Dermis blood vessel endothelial cell (primary cell): ENCODE data around the gene CNOT1. TPM values are rescaled to one million over a fixed set of nuclear protein-coding genes. Genes with fewer than 3 reads are reported as not detected.
"Not testable (repeated sequence)": the region's sequence is repeated elsewhere in the genome, so short reads cannot be mapped to it uniquely, and the experiment has no call there.

Experiments used
- DNase-seq: peaks from one replicate; pipeline ENCODE4 v3.0.0; 2010
- total RNA-seq: library from RNA; depleted of rRNA; stranded (reverse); fragments of >200 nt; gene quantifications from 2 replicates; pipeline ENCODE4 v1.2.3, GENCODE V29; 2014

The CNOT1 gene
- total RNA-seq, 1 donor from 2014 or later: 93.6 TPM

DNA sequence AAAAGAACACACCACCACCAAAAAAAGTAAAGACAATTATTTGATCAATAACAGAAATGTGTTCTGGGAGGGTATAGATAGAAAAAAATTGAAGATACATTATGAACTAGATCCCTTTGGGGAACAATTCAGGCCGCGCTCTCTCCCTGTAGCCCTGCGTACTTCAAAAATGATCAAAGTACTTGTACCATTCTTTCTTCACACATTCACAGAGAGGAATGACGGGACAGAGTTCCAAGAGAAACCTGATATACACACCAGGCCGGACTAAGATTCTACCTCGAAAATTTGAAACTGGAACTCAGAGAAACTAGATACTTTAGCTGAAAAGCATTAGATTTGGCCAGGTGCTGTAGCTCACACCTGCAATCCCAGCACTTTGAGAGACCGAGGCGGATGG is 50.0 kb downstream of the CNOT1 start:
- no peak for DNase-seq

DNA sequence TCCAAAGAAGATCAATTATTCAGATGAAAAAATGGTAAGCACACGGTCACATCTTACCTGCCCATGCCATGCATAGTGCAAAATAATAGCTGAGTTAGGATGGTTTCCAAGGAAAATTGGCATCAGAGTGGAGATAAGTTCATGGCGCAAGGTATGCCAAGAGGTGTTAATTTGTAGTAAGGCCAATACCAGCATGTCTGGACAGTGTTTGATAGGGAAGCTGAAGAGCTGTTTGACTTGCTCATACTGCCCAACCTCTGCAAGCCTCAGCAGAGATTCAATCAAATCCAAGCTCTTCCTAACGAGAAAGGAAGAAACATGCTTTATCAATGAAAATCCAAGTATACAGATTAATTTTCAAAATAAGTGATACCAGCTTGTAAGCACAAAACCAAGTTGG is 51.0 kb downstream of the CNOT1 start:
- no peak for DNase-seq

DNA sequence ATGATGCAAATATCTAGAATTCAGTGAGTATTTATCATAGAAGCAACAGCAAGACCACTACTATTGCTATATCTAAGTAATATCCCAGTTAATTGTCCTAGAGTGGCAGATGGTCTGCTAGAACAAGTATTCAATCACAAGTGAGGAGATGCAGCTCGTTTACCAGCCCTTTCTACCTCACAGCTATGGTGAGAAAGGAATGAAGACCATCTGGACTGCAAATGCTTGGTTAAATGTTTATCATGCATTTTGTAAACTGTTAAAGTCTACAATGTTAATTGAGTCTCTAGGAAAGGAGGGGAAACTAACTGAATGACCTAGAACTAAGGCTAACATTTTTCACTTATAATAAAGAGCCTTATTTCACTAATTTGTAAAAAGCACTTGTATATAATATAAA is 52.5 kb downstream of the CNOT1 start:
- no peak for DNase-seq

DNA sequence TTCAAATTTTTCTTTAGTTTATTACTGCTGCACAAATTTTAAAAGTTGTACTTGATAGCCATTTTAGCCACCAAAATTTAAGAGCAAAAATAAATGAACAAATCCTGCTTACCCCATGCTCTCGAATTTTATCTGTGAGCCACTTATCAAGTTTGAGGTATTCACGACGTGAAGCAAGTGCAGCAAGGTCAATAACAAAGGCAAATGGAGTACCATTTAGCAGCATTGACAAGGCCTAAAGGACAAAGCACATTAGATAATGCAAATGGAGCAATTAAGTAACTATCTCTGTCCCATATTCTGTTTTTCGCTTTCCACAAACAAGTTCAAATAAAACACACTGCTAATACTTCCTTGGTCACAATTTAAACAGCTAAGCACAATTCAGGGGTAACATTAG is 54.7 kb downstream of the CNOT1 start:
- no peak for DNase-seq

DNA sequence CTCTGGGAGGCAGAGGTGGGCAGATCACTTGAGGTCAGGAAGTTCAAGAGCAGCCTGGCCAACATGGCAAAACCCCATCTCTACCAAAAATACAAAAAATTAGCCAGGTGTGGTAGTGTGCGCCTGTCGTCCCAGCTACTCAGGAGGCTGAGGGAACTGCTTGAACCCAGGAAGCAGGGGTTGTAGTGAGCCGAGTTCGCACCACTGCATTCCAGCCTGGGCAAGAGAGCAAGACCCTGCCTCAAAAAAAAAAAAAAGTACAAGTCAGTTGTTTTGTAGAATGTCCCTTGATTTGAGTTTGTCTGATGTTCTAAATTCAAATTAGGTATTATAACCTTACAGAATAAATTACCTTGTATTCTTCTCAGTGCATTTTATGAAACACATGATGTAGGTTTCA is 63.9 kb downstream of the CNOT1 start:
- DNase-seq: not testable (repeated sequence)

DNA sequence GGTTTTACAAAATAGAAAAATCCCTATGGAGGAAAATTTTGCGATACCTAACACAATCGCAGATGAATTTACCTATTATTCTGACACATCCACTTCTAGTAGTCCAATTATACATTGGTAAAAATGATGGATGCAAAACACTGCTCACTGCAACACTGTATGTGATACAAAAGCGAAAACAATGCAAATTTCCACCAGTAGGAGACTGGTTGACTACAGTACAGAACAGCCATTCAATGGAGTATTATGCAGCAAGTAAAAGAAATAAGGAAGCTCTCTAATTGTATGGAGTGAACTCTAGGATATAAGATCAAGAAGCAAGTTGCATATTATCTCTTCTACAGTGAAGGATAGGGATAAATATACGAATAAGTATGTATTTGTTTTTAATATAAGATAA is 65.9 kb downstream of the CNOT1 start:
- DNase-seq: no peak

DNA sequence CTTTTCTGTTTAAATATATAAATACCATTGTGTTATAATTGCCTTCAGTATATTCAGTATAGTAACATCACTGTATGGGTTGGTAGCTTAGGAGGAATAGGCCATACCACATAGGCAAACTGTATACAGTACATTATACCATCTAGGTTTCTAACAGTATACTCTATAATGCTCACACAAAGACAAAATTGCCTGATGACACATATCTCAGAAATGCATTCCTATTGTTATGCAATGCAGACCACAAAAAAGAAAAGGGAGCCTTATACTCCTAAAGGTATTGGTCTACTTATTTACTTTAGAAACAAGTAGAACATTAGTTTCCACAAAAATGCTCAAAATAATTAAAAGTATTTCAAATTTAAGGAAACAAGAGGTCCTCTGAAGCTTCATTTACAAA is 66.4 kb downstream of the CNOT1 start:
- DNase-seq: peak; percentile 47

DNA sequence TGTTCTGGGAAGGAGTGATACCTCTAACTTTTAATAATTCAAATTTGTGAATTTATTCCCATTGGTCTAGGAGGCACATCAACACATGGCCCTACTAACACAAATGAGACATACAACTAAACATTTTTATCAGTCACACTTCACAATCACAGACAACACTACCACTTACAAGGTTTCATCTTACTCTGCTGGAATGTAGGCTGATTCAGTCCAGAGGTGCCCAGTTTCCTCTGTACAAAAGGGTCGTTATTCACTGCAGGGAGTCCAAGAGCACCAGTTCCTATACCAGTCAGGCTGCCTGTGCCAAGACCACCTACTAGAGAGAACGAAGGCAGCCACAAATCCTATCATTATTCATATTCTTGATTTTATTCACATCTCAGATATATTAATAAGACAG is 72.9 kb downstream of the CNOT1 start:
- DNase-seq: no peak

DNA sequence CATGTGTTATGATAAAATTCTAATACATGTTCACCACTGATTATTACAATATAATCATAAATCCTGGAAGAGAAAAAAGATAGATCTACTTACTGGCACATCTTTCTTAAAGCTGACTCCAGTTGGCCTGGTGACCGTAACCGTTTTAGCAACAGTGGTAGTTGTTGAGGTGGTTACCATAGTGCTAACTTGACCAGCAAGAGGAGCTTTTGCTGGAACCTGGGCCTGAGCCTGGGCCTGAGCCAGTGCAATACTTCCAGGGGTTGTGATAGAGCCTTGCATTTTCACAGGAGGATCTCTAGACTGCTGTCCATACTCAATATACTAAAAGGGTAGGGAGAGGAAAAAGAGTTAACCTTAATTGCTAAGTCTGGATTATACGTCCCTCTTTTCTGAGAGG is 78.1 kb downstream of the CNOT1 start:
- no peak for DNase-seq

DNA sequence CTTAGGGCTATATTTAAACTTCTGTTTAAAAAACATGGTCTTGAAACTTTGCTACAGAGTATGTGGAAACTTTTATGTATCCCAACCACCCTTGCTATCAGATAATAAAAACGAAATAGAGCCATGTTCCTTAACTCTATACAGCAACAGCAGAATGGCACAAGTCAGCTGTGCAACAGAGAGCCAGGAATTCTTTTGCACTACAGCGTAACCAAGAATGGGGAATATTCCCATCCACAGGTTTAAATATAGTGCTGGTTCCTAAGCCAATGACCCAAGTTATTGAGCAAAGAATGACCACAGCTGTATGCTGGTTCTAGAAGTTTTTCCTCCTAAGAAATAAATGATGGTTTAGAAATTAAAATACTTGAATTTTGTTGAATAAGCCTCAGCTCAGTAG is 81.2 kb downstream of the CNOT1 start:
- DNase-seq: no peak

DNA sequence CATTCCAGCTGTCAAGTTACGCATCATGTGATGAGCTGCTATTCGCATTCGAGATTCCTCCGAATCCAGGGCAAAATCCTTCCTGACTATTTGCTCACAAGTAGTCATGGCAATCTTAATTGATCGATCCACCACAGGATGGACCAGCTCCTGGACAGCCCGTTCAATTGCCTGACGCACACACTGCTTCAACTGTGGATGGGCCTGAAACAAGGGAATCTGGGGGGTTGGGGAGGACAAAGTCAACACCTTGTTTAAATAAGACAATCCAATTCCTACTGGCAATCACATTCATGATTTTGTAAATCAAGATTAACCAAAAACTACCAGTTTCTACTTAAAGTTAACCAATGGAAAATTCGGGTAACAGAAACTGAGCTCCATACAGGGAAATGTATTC is 85.9 kb downstream of the CNOT1 start:
- no peak for DNase-seq

DNA sequence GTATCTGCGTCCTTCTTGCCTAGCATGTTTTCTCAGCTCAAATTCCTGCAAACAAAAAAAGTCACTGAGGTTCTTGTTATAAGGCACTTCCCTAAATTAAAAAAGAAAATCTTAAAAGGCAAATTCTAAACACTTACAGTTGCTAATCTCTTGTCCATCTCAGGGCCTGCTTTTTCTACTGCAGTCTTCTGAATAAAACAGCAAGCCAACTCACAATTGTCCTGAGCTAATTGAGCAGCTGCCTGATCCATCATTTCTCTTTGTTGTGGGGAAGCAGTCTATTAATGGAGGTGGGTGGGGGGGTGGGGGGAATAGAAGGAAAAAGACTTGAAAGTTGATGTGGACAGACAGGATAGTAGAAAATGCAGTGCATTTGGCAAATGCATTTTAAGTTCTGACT is 87.3 kb downstream of the CNOT1 start:
- DNase-seq: no peak

DNA sequence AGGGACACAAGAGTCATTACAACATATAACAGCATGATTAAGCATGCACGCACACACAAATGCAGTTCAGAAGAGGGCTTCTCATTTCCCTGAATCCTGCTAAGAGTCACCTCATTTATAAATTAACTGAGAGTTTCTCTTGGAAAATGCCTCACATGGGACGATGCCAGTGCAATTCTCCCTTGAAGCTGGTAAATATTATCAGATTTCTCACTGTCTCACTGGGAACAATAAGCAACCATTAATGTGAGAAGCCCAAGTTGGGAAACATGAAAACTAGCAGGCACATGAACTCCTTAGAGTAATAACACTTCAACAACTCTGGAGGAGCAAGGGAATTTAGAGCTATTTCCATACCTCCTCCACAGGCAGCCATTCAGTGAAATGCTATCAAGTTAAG is 87.9 kb downstream of the CNOT1 start:
- DNase-seq: no peak

DNA sequence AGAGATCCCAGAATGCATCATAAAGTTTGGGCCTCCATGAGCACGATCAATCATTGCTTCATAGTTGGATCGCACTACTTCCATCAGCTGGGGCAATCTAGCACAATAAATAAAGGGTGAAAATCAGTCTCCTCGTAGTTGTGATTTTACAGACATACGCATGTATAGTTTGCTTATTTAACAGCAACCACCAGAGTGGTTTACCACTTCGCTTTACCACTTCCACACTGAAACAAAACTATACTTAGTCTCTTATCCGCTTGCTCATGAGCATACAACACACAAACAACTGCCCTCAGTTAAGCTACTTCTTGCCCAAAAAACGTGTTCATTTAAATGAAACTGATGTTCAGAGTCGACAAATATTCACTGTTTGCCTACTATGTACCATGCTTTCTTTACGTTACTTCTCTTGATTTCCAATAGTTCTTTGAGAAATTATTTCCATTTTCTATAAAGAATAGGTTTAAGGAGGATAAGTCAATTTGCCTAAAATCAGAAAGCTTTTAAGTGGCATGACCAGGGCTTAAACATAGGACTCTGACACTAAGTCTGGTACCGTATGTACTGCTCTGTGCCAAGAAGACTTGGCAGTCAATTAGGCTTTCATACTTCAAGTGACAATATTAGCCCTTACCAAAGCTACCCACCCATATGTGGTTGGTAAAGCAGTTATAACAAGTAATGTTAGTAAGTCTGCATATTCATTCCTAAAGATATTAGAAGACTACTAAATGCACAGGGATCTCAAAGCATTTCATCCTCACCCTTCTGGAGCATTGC is 92.3 kb downstream of the CNOT1 start:
- no peak for DNase-seq

DNA sequence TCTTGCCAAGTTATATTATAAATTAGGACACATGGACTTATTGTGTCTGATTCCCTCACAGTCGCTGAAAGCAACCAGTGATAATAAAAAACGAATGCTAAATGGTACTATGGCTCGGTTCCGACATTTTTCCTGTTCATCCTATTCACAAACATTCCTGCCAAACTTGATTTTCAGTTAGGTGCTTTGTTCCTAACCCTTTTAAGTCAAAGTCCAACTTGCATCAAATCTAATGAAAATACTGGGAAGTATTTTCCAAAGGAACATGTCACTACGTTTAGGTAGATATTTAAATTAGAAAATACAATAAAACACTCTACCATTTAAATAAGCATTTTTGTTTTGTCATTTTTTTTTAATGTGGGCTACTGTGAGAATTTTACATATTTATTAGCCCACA is 93.3 kb downstream of the CNOT1 start:
- no peak for DNase-seq

DNA sequence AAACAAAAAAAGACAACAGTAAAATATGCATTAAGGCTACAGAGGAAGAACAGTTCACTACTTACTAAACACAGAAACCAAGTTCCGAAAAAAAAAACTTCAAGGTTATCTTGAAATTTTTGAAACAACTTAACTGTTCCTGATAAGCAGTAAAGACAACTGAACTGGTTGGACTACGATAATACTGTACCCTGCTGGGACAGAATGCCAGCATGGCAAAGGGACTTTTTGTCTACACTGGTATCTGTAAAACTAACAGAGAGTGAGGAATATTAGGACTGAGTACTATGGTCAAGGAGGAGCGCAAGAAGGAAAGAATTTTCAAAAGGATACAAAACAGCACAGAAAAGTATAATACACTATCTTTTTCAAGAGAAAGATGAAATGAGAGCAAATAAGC is 94.5 kb downstream of the CNOT1 start:
- no peak for DNase-seq

DNA sequence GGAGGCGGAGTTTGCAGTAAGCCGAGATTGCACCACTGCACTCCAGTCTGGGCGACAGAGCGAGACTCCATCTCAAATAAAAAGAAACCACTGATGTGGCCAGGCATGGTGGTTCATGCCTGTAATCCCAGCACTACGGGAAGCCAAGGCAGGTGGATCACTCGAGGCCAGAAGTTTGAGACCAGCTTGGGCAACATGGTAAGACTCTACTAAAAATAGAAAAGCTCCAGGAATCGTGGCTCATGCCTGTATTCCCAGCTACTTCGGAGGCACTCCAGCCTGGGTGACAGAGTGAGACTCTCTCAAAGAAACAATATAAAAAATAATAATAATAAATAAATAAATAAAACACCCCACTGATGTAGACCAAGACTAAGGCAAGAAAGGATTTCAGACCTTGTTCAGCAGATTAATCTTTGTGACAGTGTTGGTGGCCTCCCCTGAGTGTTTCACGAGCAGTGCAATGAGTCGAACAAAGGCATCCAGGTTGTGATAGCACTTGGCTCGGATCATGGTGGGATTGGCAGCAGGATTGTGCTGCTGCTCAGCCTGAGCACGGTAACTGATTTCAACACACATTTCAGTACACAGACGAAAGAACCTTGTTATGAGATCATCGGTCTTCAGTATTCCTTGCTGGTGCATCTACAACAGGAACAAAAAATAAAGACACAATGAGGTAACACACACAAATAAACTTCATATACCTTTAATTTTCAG is 95.7 kb downstream of the CNOT1 start:
- no peak for DNase-seq

DNA sequence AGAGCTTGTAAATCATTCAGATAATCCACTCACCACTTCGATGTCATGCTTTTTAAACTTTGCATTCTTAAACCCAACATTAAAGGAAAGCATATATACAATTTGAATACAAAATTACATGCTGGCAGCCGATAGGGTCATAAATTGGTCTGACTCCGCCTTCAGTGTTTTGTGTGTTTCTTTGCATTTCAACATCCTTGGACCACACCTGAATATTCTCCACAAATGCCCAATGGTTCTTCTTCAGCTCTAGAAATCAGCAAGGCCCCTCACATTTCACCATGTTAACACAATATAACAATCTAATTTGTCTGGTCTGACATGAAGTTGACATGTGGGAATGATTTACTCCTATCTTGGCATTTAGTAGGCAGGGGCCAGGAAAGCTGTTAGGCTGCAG is 97.2 kb downstream of the CNOT1 start:
- no peak for DNase-seq

DNA sequence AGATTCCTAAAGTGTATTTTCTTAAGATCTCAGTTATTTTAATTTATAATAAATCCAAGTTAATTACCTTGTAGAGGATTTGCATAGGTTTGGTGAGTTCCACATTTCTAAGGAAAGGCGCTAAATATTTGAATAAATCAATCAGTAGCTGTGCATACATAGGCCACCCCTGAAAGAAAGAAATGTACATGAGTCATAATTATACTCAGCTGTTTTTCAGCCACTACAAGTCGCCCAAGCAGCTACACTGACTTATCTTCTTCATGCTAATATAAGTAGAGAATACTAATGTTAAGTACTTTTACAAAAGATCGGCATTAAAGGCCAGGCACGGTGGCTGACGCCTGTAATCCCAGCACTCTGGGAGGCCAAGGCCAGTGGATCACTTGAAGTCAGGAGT is 99.4 kb downstream of the CNOT1 start:
- DNase-seq: no peak

DNA sequence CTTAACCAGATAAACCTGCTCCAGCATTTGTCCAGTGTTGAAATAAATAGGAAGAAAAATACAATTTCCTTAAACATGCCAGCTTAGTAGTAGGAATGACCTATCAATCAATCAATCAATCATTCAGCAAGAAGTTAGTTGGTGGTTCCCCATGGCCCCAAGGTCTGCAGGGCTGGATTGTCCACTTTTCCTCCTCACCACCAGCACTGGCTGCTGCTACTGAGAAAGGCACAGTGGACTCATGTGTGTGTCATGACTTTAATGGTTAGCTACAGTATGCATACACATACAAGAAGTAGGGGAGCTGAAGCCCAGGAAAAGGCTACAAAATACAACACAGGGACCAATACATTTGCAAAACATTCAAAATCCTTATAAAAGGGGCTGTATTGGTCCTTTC is 109.9 kb downstream of the CNOT1 start:
- no peak for DNase-seq

DNA sequence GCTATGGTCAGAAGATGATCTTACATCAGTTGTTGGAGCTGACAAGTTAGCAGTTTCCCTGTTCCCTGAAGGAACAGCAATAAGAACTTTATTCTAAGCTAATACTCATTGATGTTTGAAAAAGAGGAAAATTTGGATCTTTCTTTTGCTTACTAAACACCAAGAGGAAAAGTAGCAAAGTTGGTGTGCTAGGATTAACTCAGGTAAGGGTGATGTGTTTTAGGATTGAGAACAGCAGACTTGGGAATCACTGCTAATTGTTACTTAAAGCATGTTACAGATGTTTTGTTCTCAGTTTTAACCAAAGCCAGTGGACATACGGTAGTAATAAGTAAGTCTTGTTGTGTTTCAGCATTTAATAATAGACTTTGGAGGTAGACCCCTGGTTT is 110.7 kb downstream of the CNOT1 start:
- no peak for DNase-seq

DNA sequence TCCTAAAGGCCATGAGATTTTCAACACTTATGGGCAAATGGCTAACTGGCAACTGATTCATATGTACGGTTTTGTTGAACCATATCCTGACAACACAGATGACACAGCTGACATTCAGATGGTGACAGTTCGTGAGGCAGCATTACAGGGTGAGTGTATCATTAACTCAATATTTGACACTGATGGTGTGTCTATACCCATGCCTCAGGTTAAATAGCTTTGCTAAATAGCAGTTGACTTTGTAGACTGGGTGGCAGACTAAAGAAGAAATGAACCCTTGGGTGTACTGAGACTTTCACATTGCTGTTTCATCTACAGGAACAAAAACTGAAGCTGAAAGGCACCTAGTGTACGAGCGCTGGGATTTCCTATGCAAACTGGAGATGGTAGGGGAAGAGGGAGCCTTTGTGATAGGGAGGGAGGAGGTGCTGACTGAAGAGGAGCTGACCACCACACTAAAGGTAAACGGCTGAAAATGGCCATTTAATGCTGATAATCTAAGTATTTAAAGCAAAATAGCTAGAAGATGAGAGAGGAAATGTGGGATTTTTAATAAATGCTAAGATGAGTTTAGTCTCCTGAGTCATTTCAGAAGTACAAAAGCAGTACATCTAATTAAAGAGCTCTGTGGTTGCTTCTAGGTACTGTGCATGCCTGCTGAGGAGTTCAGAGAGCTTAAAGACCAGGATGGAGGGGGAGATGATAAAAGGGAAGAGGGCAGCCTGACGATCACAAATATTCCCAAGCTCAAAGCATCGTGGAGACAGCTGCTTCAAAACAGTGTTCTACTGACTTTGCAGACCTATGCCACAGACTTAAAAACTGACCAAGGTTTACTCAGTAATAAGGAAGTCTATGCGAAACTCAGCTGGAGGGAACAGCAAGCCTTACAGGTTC is 111.3 kb downstream of the CNOT1 start:
- no peak for DNase-seq

DNA sequence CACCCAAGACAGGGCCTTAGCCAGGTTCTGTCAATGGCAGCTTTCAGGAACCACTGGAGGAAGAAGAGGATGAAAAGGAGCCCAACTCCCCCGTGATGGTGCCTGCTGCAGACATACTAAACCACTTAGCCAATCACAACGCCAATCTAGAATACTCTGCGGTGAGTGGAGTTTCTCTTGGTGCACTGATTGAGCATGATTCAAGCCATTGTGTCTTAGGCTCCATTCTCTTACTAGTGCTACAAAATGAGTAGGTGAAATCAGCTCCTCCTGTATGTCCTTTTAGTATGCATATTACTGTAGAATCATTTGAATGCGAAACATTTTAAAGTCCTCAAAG is 112.9 kb downstream of the CNOT1 start:
- no peak for DNase-seq
